ENCODE data around the gene NQO2.

DNA sequence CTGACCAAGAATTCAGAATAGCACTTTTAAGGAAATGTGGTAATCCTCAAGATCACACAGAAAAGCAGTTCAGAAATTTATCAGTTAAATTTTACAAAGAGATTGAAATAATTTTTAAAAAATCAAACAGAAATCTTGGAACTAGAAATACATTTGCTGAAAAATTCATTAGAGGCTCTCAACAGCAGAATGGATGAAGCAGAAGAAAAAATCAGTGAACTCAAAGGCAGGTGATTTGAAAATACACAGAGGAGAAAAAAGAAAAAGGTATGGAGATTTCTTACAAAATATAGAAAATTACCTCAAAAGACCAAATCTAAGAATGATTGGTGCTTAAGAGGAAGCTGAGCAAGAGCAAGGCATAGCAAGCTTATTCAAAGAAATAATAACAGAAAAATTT, 11.5 kb downstream of the NQO2 start:
- TF ChIP-seq EZH2 (IDR thresholded peaks at IDR 0.05; ENCODE audit: borderline replicate concordance, insufficient read depth, low read depth, low read length, poor library complexity, severe bottlenecking): no peak
- TF ChIP-seq, protein P1, sequence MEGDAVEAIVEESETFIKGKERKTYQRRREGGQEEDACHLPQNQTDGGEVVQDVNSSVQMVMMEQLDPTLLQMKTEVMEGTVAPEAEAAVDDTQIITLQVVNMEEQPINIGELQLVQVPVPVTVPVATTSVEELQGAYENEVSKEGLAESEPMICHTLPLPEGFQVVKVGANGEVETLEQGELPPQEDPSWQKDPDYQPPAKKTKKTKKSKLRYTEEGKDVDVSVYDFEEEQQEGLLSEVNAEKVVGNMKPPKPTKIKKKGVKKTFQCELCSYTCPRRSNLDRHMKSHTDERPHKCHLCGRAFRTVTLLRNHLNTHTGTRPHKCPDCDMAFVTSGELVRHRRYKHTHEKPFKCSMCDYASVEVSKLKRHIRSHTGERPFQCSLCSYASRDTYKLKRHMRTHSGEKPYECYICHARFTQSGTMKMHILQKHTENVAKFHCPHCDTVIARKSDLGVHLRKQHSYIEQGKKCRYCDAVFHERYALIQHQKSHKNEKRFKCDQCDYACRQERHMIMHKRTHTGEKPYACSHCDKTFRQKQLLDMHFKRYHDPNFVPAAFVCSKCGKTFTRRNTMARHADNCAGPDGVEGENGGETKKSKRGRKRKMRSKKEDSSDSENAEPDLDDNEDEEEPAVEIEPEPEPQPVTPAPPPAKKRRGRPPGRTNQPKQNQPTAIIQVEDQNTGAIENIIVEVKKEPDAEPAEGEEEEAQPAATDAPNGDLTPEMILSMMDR (IDR thresholded peaks at IDR 0.05): no peak
